OCI-LY3 (cell line): ENCODE data around the gene FAM89A.

ENCODE experiments used
- CTCF ChIP-seq: fragments of 200-600, 300-600 bp; sonication (generic); IDR thresholded peaks from 2 replicates; pipeline ENCODE4 v1.5.1; 2014; ENCODE audit warnings: antibody characterized with exemption, low read length, low read depth
- EZH2phosphoT487 ChIP-seq: fragments of 200-600 bp; shearing (Covaris generic); IDR thresholded peaks from 2 replicates; pipeline ENCODE4 v1.6.1; 2018; ENCODE audit warnings: antibody characterized with exemption, mixed run types, low read depth

- no peak for TF ChIP-seq CTCF
- TF ChIP-seq EZH2phosphoT487: no peak
Observed at GRCh38 chr1:231059566-231060193, 19.6 kb upstream of the FAM89A start.
